Endothelial cell of hepatic sinusoid (primary cell): ENCODE measurements around the gene MYBL2.

ENCODE experiments used
- in situ Hi-C: cut with HindIII; loops from 2 replicates; pipeline ENCODE4 v1.10.0; 2017; ENCODE audit warnings: low sequenced_read_pairs

The MYBL2 gene

GRCh38 chr20:43681991-43682410 lies 15.1 kb downstream of the MYBL2 start:
- in situ Hi-C loops, result no loop called here

GRCh38 chr20:43682446-43682845 lies 15.5 kb downstream of the MYBL2 start:
- in situ Hi-C loops, result no loop called here

DNA sequence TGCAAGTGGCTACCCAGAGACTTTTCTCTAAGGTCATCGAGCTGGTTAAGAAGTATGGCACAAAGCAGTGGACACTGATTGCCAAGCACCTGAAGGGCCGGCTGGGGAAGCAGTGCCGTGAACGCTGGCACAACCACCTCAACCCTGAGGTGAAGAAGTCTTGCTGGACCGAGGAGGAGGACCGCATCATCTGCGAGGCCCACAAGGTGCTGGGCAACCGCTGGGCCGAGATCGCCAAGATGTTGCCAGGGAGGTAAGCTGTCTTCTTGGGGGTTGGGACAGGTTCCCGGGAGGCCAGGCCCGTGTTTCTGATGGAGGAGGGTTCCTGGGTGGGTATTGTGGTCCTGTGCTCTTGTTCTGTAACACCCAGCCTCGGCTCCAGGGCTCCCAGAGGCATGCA lies 19.9 kb downstream of the MYBL2 start:
- in situ Hi-C loops, result no loop called here

GRCh38 chr20:43689165-43689564 lies 22.3 kb downstream of the MYBL2 start:
- in situ Hi-C loops, result no loop called here

DNA sequence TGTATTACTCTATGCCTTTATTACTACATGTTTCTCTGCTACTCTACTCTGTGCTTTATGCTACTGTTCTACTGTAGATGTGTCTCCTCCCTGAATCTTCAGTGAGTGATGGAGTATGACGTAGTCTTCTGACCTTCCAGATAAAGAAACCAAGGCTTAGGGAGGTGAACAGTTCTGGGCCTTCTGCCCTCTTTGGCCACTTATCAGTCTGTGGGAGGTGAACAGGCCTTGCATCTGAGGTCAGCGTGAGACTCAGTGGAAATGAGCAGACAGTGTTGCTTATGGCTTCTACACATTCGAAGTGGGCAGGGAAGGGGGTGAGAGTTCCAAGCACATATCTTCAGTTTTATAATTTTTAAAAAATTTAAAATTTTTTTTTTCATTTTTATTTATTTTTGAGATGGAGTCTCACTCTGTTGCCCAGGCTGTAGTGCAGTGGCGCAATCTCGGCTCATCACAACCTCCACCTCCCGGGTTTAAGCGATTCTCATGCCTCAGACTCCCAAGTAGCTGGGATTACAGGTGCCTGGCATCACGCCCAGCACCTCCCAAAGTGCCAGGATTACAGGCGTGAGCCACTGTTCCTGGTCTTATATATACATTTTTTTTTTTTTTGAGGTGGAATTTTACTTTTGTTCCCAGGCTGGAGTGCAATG lies 24.2 kb downstream of the MYBL2 start:
- in situ Hi-C loops, result no loop called here

- in situ Hi-C loops, result no loop called here
Measured at GRCh38 chr20:43691928-43692524, 25.1 kb downstream of the MYBL2 start.

DNA sequence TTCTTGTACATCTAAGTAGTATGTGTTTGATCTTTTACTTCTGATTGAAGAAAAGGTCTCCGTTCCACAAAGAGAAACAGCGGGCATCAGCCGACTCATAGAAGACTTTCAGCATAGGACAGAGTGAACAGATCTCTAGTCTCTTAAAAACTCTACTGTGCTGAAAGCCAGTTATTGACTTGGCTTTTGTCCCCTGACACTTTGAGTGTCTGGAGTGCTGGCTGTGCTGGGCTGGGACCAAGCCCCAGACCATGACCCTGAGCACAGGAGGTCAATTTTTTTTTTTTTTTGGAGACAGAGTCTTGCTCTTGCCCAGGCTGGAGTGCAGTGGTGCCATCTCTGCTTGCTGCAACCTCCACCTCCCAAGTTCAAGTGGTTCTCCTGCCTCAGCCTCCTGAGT lies 27.8 kb downstream of the MYBL2 start:
- in situ Hi-C loops, result no loop called here

- in situ Hi-C loops, result no loop called here
Measured at GRCh38 chr20:43695571-43695970, 28.7 kb downstream of the MYBL2 start.

DNA sequence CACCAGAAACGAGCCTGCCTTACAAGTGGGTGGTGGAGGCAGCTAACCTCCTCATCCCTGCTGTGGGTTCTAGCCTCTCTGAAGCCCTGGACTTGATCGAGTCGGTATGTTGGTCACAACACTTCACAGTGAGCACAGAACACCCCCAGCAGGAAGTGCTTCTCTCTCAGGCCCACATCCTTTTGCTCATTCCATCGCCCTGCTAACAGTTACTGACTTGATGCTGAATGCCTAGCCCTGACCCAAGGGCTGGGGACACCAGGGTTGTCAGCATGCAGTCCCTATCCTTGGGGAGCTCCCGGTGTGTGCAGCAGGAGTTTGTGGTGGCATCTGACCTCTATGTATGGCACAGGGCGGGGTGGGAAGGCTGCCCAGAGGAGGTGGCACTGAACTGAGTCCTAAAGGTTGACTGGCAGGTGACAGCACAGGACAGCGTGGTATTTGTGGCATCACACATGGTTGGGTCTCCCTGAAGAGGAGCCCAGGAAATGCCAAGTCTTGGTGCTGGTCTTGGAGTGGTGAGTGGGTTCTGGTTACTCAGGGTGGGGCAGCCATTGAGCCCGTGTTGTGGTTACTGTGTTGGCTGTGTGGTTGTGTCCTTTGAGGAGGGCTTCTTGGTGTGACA lies 33.1 kb downstream of the MYBL2 start:
- in situ Hi-C loops, result no loop called here

DNA sequence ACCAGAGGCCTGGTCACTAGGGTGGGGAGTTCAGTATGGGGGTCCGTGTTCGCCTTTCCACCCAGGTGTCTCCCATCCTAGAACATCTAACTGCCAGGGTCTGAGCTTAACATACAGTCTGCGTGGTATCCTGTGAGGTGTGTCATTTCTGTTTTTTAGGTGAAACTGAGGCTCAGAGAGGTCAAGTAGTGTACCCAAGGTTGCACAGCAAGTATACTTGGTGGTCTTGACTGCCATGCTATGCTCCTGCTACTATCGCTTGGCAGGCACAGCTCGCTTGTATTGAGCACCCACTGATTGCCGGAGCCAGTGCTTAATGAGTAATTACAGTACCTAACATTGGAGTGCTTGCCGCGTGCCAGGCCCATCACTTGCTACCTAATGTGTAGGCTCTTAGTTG lies 33.7 kb downstream of the MYBL2 start:
- in situ Hi-C loops, result no loop called here

- in situ Hi-C loops, result no loop called here
Measured at GRCh38 chr20:43702502-43702901, 35.6 kb downstream of the MYBL2 start.

- in situ Hi-C loops, result no loop called here
Measured at GRCh38 chr20:43710370-43711044, 43.6 kb downstream of the MYBL2 start.

DNA sequence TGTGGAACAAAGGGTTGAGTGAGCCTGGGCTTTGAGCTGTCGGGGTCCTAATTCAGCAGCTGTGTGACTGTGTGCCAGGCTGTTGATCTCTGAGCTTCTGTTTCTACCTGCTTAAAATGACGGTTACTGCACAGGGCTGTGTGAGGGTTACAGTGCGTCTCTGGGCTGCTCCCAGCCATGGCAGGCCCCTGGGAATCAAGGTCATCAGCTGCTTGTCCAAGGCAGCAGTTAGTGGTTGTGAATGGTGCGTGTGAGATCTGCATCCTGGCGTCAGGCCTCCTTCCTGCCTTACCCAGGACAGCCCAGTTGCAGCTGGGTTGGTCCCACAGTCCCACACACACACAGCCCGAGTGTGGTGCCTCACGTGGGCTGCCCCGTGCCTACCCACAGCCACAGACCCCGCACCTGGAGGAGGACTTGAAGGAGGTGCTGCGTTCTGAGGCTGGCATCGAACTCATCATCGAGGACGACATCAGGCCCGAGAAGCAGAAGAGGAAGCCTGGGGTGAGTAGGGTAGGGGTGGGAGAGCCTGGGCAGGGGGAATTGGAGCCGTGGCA lies 44.3 kb downstream of the MYBL2 start:
- in situ Hi-C loops, result no loop called here

DNA sequence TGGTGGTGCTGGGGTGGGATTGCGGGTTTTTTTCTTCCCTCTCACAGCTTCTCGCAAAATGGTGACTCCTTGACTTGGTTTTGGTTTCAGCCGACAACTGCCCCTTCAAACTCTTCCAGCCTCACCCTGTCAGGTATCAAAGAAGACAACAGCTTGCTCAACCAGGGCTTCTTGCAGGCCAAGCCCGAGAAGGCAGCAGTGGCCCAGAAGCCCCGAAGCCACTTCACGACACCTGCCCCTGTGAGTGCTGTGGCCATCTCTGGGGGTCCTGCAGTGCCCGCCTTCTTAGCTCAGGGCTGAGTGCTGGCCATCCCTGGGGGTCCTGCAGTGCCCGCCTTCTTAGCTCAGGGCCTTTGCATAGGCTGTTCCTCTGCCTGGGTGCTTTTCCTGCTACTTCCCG lies 48.1 kb downstream of the MYBL2 start:
- in situ Hi-C loops, result no loop called here

- in situ Hi-C loops, result no loop called here
Measured at GRCh38 chr20:43715511-43715910, 48.6 kb downstream of the MYBL2 start.

DNA sequence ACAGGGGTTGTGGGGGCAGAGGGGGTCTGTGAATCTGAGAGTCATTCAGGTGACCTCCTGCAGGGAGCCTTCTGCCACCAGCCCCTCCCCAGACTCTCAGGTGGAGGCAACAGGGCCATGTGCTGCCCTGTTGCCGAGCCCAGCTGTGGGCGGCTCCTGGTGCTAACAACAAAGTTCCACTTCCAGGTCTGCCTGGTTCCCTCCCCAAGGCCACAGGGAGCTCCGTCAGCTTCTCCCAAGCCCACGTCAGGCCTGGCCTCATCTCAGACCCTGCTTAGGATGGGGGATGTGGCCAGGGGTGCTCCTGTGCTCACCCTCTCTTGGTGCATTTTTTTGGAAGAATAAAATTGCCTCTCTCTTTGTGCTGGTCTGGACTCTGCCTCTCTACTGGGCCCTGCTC lies 49.2 kb downstream of the MYBL2 start:
- in situ Hi-C loops, result no loop called here

DNA sequence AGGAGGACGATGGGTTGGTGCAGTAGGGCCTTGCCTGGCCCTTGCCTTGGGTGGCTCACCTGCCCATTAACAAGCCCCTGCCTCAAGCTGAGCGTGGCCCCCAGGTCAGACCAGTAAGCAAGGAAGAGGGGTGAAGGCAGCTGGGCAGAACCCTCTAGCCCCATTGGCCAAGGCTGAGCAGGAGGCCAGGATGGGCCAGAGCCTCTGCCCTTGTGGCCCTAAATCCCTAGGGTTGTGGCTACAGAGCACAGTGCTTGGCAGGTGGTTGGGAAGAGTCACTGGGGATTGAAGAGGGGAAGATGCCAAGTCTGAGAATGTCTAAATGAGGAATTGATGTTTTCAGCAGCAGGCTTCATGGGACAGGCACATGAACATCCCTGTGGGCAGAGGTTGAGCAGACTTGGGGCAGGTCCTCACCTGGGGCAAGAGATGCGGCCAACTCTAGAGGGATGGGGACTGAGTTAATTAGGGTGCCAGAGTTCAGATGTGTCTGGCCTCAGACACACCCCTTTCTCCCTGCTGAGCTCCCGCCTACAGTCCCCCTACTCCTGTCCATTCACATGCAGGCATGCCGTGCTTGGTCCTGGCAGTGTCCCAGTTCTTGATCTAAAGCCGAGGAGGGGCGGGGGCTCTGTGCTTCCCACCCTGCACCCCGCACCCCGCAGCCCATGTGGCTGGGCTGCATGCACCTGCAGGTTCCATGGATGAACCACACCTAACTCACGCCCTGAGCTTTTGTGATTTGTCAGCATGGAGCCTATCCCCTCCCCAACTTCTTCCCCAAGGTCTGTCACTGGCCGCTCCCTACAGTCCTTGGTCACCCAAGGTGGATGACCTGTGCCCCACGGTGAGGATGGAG lies 50.1 kb downstream of the MYBL2 start:
- in situ Hi-C loops, result no loop called here

- in situ Hi-C loops, result no loop called here
Measured at GRCh38 chr20:43717616-43717995, 50.7 kb downstream of the MYBL2 start.

GRCh38 chr20:43720007-43720406 lies 53.1 kb downstream of the MYBL2 start:
- in situ Hi-C loops, result no loop called here

- in situ Hi-C loops, result no loop called here
Measured at GRCh38 chr20:43721097-43721428, 54.1 kb downstream of the MYBL2 start.
